HL-60 (cell line): ENCODE data around the gene GRID2.

Experiments
- GABPA ChIP-seq: IDR thresholded peaks from 2 replicates; pipeline ENCODE4 v1.6.1; 2012; ENCODE audit warnings: low read depth
- POLR2AphosphoS5 ChIP-seq: IDR thresholded peaks from 2 replicates; pipeline ENCODE4 v1.6.1; 2012; ENCODE audit warnings: low read depth
- TF ChIP-seq, protein P1 (sequence below): IDR thresholded peaks from one replicate; pipeline ENCODE4 v1.5.1; 2011; ENCODE audit warnings: low read length, control low read depth, inconsistent platforms; ENCODE audit not compliant: insufficient read depth
- TF ChIP-seq, protein P2 (sequence below): IDR thresholded peaks from 2 replicates; pipeline ENCODE4 v1.6.1; 2012; ENCODE audit warnings: low read depth; ENCODE audit not compliant: insufficient replicate concordance

DNA sequence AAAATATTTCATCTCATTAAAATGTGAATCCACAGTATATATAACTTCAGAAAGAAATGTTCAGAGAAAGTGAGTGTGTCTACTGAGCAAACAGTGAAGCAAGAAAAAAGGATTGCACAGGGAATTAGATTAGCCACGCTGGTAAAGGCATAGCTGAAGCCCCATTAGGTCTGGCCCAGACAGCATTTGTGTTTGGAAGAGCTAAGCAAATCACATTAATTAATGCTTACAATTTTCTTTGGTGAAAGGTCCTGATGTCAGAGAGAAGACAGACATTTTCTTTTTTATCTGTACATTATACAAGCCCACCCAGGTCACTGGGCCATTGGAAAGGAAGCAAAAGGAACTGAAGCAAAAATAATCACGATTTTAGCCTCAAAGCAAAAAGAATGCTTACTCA is 354.6 kb downstream of the GRID2 start:
- TF ChIP-seq, protein P1, sequence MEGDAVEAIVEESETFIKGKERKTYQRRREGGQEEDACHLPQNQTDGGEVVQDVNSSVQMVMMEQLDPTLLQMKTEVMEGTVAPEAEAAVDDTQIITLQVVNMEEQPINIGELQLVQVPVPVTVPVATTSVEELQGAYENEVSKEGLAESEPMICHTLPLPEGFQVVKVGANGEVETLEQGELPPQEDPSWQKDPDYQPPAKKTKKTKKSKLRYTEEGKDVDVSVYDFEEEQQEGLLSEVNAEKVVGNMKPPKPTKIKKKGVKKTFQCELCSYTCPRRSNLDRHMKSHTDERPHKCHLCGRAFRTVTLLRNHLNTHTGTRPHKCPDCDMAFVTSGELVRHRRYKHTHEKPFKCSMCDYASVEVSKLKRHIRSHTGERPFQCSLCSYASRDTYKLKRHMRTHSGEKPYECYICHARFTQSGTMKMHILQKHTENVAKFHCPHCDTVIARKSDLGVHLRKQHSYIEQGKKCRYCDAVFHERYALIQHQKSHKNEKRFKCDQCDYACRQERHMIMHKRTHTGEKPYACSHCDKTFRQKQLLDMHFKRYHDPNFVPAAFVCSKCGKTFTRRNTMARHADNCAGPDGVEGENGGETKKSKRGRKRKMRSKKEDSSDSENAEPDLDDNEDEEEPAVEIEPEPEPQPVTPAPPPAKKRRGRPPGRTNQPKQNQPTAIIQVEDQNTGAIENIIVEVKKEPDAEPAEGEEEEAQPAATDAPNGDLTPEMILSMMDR, result no peak
- TF ChIP-seq GABPA (no peak), POLR2AphosphoS5 (no peak)
- TF ChIP-seq, protein P2, sequence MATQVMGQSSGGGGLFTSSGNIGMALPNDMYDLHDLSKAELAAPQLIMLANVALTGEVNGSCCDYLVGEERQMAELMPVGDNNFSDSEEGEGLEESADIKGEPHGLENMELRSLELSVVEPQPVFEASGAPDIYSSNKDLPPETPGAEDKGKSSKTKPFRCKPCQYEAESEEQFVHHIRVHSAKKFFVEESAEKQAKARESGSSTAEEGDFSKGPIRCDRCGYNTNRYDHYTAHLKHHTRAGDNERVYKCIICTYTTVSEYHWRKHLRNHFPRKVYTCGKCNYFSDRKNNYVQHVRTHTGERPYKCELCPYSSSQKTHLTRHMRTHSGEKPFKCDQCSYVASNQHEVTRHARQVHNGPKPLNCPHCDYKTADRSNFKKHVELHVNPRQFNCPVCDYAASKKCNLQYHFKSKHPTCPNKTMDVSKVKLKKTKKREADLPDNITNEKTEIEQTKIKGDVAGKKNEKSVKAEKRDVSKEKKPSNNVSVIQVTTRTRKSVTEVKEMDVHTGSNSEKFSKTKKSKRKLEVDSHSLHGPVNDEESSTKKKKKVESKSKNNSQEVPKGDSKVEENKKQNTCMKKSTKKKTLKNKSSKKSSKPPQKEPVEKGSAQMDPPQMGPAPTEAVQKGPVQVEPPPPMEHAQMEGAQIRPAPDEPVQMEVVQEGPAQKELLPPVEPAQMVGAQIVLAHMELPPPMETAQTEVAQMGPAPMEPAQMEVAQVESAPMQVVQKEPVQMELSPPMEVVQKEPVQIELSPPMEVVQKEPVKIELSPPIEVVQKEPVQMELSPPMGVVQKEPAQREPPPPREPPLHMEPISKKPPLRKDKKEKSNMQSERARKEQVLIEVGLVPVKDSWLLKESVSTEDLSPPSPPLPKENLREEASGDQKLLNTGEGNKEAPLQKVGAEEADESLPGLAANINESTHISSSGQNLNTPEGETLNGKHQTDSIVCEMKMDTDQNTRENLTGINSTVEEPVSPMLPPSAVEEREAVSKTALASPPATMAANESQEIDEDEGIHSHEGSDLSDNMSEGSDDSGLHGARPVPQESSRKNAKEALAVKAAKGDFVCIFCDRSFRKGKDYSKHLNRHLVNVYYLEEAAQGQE, result no peak
